Ascending aorta (tissue), 2 donors: ENCODE data around the gene XYLT1. TPM values are rescaled to one million over a fixed set of nuclear protein-coding genes. Genes with fewer than 3 reads are reported as not detected.
A peak's percentile ranks its signal among the peaks of the same experiment; 100 is the strongest.
"Not testable (repeated sequence)": the region's sequence is repeated elsewhere in the genome, so short reads cannot be mapped to it uniquely, and the experiment has no call there.

Experiments
- DNase-seq, 2 donors: peaks; one replicate each; pipeline ENCODE4 v3.0.0-alpha.2; 2019; ENCODE audit warnings: low spot score in 2 of 2
- H3K27ac ChIP-seq, 2 donors: fragments of 200-600 bp; sonication (generic); one replicate each; pipeline ENCODE4 v1.5.1; 2016 to 2017; ENCODE audit warnings: mild to moderate bottlenecking in 1 of 2
- H3K27me3 ChIP-seq: fragments of 200-600 bp; sonication (generic); one replicate; pipeline ENCODE4 v1.5.1; 2017
- H3K36me3 ChIP-seq, 2 donors: fragments of 200-600 bp; sonication (generic); one replicate each; pipeline ENCODE4 v1.5.1; 2016
- H3K4me1 ChIP-seq, 2 donors: fragments of 200-600 bp; sonication (generic); one replicate each; pipeline ENCODE4 v1.5.1; 2016 to 2017; ENCODE audit warnings: mild to moderate bottlenecking in 1 of 2
- H3K4me3 ChIP-seq, 2 donors: fragments of 200-600 bp; sonication (generic); one replicate each; pipeline ENCODE4 v1.5.1; 2016 to 2017; ENCODE audit warnings: mild to moderate bottlenecking in 1 of 2
- H3K9me3 ChIP-seq, 2 donors: fragments of 200-600 bp; sonication (generic); one replicate each; pipeline ENCODE4 v1.5.1; 2016
- CTCF ChIP-seq, 3 experiments: fragments of 200-600 bp in 2 of 3; fragments of 450-650 bp in 1 of 3; sonication (generic) in 2 of 3; IDR thresholded peaks; one replicate each; pipeline ENCODE4 v1.5.1; 2016 to 2019; ENCODE audit warnings: antibody characterized with exemption in 3 of 3, mild to moderate bottlenecking in 1 of 3, moderate library complexity in 1 of 3
- intact Hi-C: fragments of 100-400 bp; cut with DNase I; formaldehyde crosslinking; loops from one replicate; pipeline ENCODE4 v1.15.1; 2023
- total RNA-seq: library from RNA; depleted of rRNA; stranded (reverse); fragments of >200 nt; gene quantifications from one replicate; pipeline ENCODE4 v1.1.0, GENCODE V29; 2016

The XYLT1 gene
- total RNA-seq, 1 donor from 2014 or later: 6.7 TPM

DNA sequence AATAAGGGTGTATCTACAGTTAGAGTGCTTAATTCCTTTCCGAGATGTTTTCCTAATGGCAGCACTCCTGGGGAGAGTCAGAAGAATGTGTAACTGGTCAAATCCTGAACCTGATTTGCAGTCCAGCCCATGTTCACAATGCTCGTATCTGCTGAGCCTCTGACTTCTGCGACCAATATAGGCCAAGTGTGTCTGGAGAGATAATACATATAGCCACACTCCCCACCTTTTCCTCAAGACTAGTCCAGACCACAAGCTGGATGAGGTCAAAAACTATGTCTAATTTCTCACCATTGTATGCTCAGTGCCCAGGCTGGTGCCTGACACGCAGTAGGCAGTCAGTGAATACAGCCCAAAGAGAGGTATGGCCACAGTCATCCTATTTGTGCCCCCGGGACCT, 58.0 kb downstream of the XYLT1 start:
- intact Hi-C loops: no loop called here
- H3K27ac ChIP-seq: peak overlapping the region; percentile 59 to 61

GRCh38 chr16:17412221-17412620, 58.5 kb downstream of the XYLT1 start:
- no peak for TF ChIP-seq CTCF (IDR thresholded peaks at IDR 0.05)
- peaks cover under 1 to 1% of the 10 kb centered on the region in 2 donors for H3K4me1 ChIP-seq
- no peak overlapping the region for H3K4me3 ChIP-seq
- no peaks in the 10 kb centered on the region for H3K9me3 ChIP-seq
- H3K27me3 ChIP-seq: no peaks in the 10 kb centered on the region
- H3K36me3 ChIP-seq: no peaks in the 10 kb centered on the region
- intact Hi-C loops: no loop called here
- peak overlapping the region; percentile 59 to 61 for H3K27ac ChIP-seq
- DNase-seq: no peak

More for the DNA sequence above, 58.0 kb downstream of the XYLT1 start:
- no peaks in the 10 kb centered on the region for H3K27me3 ChIP-seq
- no peaks in the 10 kb centered on the region for H3K36me3 ChIP-seq
- H3K9me3 ChIP-seq: no peaks in the 10 kb centered on the region
- H3K4me1 ChIP-seq: peaks cover 3% of the 10 kb centered on the region in 2 donors
- no peak for DNase-seq
- TF ChIP-seq CTCF (IDR thresholded peaks at IDR 0.05): no peak
- no peak overlapping the region for H3K4me3 ChIP-seq

- no peak for TF ChIP-seq CTCF (IDR thresholded peaks at IDR 0.05)
- Histone ChIP-seq H3K4me3 (no peak overlapping the region), H3K27me3 (no peaks in the 10 kb centered on the region), H3K36me3 (no peaks in the 10 kb centered on the region), H3K4me1 (no peaks in the 10 kb centered on the region), H3K27ac (no peak overlapping the region), H3K9me3 (no peaks in the 10 kb centered on the region)
- DNase-seq: no peak
- intact Hi-C loops: no loop called here
Measured at GRCh38 chr16:17411263-17411662, 59.5 kb downstream of the XYLT1 start.

DNA sequence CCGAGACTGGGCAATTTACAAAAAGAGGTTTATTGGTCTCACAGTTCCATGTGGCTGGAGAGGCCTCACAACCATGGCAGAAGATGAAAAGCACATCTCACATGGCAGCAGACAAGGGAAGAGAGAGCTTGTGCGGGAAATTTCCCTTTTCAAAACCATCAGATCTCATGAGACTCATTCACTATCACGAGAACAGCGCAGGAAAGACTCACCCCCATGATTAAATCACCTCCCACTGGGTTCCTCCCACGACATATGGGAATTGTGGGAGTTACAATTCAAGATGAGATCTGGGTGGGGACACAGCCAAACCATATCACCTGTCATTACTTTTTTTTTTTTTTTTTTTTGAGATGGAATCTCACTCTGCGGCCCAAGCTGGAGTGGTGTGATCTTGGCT, 60.4 kb downstream of the XYLT1 start:
- H3K4me1 ChIP-seq, H3K27ac ChIP-seq, H3K9me3 ChIP-seq, H3K4me3 ChIP-seq, intact Hi-C loops, H3K27me3 ChIP-seq, DNase-seq, H3K36me3 ChIP-seq: not testable (repeated sequence)

- Histone ChIP-seq H3K27me3 (no peaks in the 10 kb centered on the region), H3K27ac (no peak overlapping the region), H3K9me3 (no peaks in the 10 kb centered on the region), H3K36me3 (no peaks in the 10 kb centered on the region), H3K4me3 (no peak overlapping the region), H3K4me1 (peaks cover 2 to 9% of the 10 kb centered on the region in 2 donors)
- intact Hi-C loops: loop anchor here (5.0 kb wide), 1 partner anchor 43 kb away; no protein-coding TSS in a partner anchor
- DNase-seq: no peak
- no peak for TF ChIP-seq CTCF (IDR thresholded peaks at IDR 0.05)
Measured at GRCh38 chr16:17409894-17410293, 60.9 kb downstream of the XYLT1 start.

- Histone ChIP-seq H3K9me3 (no peaks in the 10 kb centered on the region), H3K36me3 (no peaks in the 10 kb centered on the region), H3K4me1 (peaks cover 4 to 17% of the 10 kb centered on the region in 2 donors), H3K27me3 (no peaks in the 10 kb centered on the region), H3K4me3 (no peak overlapping the region), H3K27ac (peak overlapping the region; percentile 17 to 24)
- intact Hi-C loops: loop anchor here (5.0 kb wide), 1 partner anchor 42 kb away; no protein-coding TSS in a partner anchor
- DNase-seq: no peak
- no peak for TF ChIP-seq CTCF (IDR thresholded peaks at IDR 0.05)
Measured at GRCh38 chr16:17408955-17409441, 61.8 kb downstream of the XYLT1 start.
